GM12892 (cell line): ENCODE data around the gene CFAP53.

Experiments
- POLR2A ChIP-seq: IDR thresholded peaks from 2 replicates; pipeline ENCODE4 v1.6.1; 2011; ENCODE audit warnings: low read depth, low read length, control low read depth
- POLR2AphosphoS5 ChIP-seq: IDR thresholded peaks from 2 replicates; pipeline ENCODE4 v1.6.1; 2011; ENCODE audit warnings: low read depth, low read length, control low read depth
- TAF1 ChIP-seq: IDR thresholded peaks from 2 replicates; pipeline ENCODE4 v1.6.1; 2011; ENCODE audit warnings: low read depth, mild to moderate bottlenecking, control low read depth, low read length, borderline replicate concordance

- no peak for TF ChIP-seq POLR2A
- TF ChIP-seq TAF1, result no peak
- TF ChIP-seq POLR2AphosphoS5, result no peak
Measured at GRCh38 chr18:50313873-50314460, 47.7 kb upstream of the CFAP53 start.
